Measurements from ENCODE around the gene FBXL19. TPM values are rescaled to one million over a fixed set of nuclear protein-coding genes. Genes with fewer than 3 reads are reported as not detected.

Gene FBXL19
- total and polyA plus RNA-seq, 9 of the 15 experiments (the other 6 are each of a cell fraction or from before 2014, with no cell fraction given): 0.13 to 48.0 (median 13.5) TPM; not detected in 1

DNA sequence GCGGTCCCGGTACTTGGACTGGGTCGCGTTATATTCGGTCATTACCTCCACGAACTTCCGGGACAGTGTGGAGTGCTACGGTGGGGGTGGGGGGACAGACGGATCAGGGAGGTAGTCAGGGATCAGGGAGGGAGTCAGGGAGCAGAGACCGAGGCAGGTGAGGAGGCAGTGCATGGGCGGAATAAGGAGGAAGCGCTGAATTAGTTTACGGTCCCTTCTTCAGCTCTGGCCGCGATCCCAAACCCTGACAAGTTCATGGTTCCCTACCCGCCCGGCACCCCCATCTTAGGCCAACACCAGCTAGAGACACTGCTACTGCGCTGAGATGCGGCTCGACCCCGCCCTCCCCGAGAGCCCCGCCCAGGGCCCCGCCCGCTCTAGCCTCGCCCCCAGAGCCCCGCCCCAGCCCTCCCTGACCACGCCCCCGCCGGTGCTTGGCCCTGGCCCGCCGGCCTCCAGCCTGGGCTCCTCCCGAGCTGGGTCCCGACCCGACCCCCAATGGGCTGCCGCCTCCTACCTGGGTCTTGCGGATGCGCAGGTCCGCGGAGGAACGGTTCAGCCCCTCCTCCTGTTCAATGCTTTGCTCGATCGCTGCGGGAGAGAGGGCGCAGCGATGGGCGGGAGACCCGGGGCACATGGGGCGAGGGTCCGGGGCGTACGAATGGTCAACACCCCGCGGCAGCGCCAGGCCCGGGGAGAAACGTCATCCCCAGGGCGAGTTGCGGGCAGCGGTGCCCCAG is 73.8 kb downstream of the FBXL19 start (continued):
- no peak for TF ChIP-seq HMG20B (CRISPR knock-in tag; IDR thresholded peaks at IDR 0.05)
- no peak for TF ChIP-seq ZNF79 (CRISPR knock-in tag; IDR thresholded peaks at IDR 0.05; ENCODE audit: low read depth)
- TF ChIP-seq ARNT (IDR thresholded peaks at IDR 0.05): peak in 1 of 2 experiments; percentile 48; a peak in 1 of 4 replicates
- TF ChIP-seq, protein P1, sequence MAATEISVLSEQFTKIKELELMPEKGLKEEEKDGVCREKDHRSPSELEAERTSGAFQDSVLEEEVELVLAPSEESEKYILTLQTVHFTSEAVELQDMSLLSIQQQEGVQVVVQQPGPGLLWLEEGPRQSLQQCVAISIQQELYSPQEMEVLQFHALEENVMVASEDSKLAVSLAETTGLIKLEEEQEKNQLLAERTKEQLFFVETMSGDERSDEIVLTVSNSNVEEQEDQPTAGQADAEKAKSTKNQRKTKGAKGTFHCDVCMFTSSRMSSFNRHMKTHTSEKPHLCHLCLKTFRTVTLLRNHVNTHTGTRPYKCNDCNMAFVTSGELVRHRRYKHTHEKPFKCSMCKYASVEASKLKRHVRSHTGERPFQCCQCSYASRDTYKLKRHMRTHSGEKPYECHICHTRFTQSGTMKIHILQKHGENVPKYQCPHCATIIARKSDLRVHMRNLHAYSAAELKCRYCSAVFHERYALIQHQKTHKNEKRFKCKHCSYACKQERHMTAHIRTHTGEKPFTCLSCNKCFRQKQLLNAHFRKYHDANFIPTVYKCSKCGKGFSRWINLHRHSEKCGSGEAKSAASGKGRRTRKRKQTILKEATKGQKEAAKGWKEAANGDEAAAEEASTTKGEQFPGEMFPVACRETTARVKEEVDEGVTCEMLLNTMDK (IDR thresholded peaks at IDR 0.05; ENCODE audit: borderline replicate concordance, insufficient read depth, low read depth, low read length, poor library complexity, severe bottlenecking): no peak
- TF ChIP-seq BRCA1 (IDR thresholded peaks at IDR 0.05): no peak
- TF ChIP-seq BRCA1 (CRISPR knock-in tag; IDR thresholded peaks at IDR 0.05): no peak
- 0 out of 2 replicates have a peak, but pooled peaks have one; percentile 24 for TF ChIP-seq BRD4 (IDR thresholded peaks at IDR 0.05)
- no peak for TF ChIP-seq HNRNPH1 (optimal IDR thresholded peaks at IDR 0.05; ENCODE audit: low read depth, low read length)
- peak; percentile 55; the same call in 1 of the 2 replicates for TF ChIP-seq MYC (IDR thresholded peaks at IDR 0.05; ENCODE audit: low read depth, low read length)
- TF ChIP-seq MYC (CRISPR knock-in tag; IDR thresholded peaks at IDR 0.05; ENCODE audit: borderline replicate concordance, low read depth): no peak
- TF ChIP-seq RHOXF2B (CRISPR knock-in tag; conservative IDR thresholded peaks at IDR 0.05): no peak
- peak; percentile 22; the same call in 1 of the 2 replicates for TF ChIP-seq LEF1 (IDR thresholded peaks at IDR 0.05)
- no peak for TF ChIP-seq TCFL5 (CRISPR knock-in tag; conservative IDR thresholded peaks at IDR 0.05)
- peak; percentile 76 for TF ChIP-seq EP400 (IDR thresholded peaks at IDR 0.05)
- TF ChIP-seq ZBTB8A (IDR thresholded peaks at IDR 0.05; ENCODE audit: partially characterized antibody): no peak
- TF ChIP-seq CCAR2 (IDR thresholded peaks at IDR 0.05; ENCODE audit: low read depth, low read length): no peak
- 0 out of 2 replicates have a peak, but pooled peaks have one; percentile 17 for TF ChIP-seq ZEB2 (IDR thresholded peaks at IDR 0.05)
- TF ChIP-seq, protein P2, sequence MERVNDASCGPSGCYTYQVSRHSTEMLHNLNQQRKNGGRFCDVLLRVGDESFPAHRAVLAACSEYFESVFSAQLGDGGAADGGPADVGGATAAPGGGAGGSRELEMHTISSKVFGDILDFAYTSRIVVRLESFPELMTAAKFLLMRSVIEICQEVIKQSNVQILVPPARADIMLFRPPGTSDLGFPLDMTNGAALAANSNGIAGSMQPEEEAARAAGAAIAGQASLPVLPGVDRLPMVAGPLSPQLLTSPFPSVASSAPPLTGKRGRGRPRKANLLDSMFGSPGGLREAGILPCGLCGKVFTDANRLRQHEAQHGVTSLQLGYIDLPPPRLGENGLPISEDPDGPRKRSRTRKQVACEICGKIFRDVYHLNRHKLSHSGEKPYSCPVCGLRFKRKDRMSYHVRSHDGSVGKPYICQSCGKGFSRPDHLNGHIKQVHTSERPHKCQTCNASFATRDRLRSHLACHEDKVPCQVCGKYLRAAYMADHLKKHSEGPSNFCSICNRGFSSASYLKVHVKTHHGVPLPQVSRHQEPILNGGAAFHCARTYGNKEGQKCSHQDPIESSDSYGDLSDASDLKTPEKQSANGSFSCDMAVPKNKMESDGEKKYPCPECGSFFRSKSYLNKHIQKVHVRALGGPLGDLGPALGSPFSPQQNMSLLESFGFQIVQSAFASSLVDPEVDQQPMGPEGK (CRISPR knock-in tag; IDR thresholded peaks at IDR 0.05; ENCODE audit: borderline replicate concordance): no peak
- no peak for TF ChIP-seq DDX20 (tag; IDR thresholded peaks at IDR 0.05; ENCODE audit: low read depth)
- TF ChIP-seq ZNF354B (CRISPR knock-in tag; IDR thresholded peaks at IDR 0.05): no peak
- peak; percentile 70; the same call in 1 of the 2 replicates for TF ChIP-seq HLTF (IDR thresholded peaks at IDR 0.05)
- no peak for TF ChIP-seq ZNF695 (CRISPR knock-in tag; IDR thresholded peaks at IDR 0.05)
- TF ChIP-seq TBP (optimal IDR thresholded peaks at IDR 0.05; ENCODE audit: low read depth, low read length): peak; percentile 68
- TF ChIP-seq, protein P3, sequence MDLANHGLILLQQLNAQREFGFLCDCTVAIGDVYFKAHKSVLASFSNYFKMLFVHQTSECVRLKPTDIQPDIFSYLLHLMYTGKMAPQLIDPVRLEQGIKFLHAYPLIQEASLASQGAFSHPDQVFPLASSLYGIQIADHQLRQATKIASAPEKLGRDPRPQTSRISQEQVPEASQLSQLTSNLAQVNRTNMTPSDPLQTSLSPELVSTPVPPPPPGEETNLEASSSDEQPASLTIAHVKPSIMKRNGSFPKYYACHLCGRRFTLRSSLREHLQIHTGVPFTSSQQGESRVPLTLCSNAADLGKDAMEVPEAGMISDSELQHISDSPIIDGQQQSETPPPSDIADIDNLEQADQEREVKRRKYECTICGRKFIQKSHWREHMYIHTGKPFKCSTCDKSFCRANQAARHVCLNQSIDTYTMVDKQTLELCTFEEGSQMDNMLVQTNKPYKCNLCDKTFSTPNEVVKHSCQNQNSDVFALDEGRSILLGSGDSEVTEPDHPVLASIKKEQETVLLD (IDR thresholded peaks at IDR 0.05): peak; percentile 57; the same call in 1 of the 2 replicates
- no peak for TF ChIP-seq SOX6 (IDR thresholded peaks at IDR 0.05)
- peak; percentile 75; the same call in 1 of the 2 replicates for TF ChIP-seq ELF4 (CRISPR knock-in tag; IDR thresholded peaks at IDR 0.05)

Measured in K562 (cell line).